Measurements from ENCODE around the gene GALNT14. TPM values are rescaled to one million over a fixed set of nuclear protein-coding genes. Genes with fewer than 3 reads are reported as not detected.
A peak's percentile ranks its signal among the peaks of the same experiment; 100 is the strongest.

The GALNT14 gene
- total RNA-seq, 1 experiment from 2014 or later: 6.0 TPM

GRCh38 chr2:30920511-30920910 is 217.7 kb downstream of the GALNT14 start:
- ChIA-PET CTCF (interaction anchor here (1.1 kb wide), 1 partner anchor 250 kb away, joined by 3 read pairs; no protein-coding TSS in a partner anchor), POLR2A (no interaction called here)

GRCh38 chr2:30915486-30915885 is 222.8 kb downstream of the GALNT14 start:
- no peak for TF ChIP-seq SMAD4 (CRISPR knock-in tag; IDR thresholded peaks at IDR 0.05)
- TF ChIP-seq CTCF (IDR thresholded peaks at IDR 0.05): peak; percentile 20; the same call in 1 of the 2 replicates
- no peak overlapping the region for H3K4me3 Mint-ChIP-seq
- no peaks in the 10 kb centered on the region for H3K27me3 Mint-ChIP-seq (ENCODE audit: low read depth)
- ChIA-PET POLR2A (interaction anchor here (0.7 kb wide), 1 partner anchor 12 kb away, joined by 3 read pairs; no protein-coding TSS in a partner anchor), CTCF (interaction anchor here (0.6 to 2.0 kb wide), 14 partner anchors 12 to 751 kb away, joined by 3 to 10 read pairs (median 4); no protein-coding TSS in a partner anchor)
- H3K4me1 Mint-ChIP-seq: peaks cover 6% of the 10 kb centered on the region
- no peaks in the 10 kb centered on the region for H3K9me3 Mint-ChIP-seq
- ATAC-seq (peak; percentile 97), DNase-seq (ENCODE audit: low spot score) (peak; percentile 70)
- peaks cover 9% of the 10 kb centered on the region; the same call in 1 of the 2 replicates for H3K36me3 Mint-ChIP-seq
- H3K27ac Mint-ChIP-seq: no peak overlapping the region

More at GRCh38 chr2:30920511-30920910, 217.7 kb downstream of the GALNT14 start:
- Mint-ChIP-seq H3K4me3 (no peak overlapping the region), H3K27me3 (ENCODE audit: low read depth) (no peaks in the 10 kb centered on the region), H3K9me3 (no peaks in the 10 kb centered on the region), H3K27ac (no peak overlapping the region), H3K36me3 (no peaks in the 10 kb centered on the region), H3K4me1 (peaks cover 16% of the 10 kb centered on the region)
- DNase-seq (ENCODE audit: low spot score): no peak
- ATAC-seq: no peak
- TF ChIP-seq ATF1 (CRISPR knock-in tag; IDR thresholded peaks at IDR 0.05) (no peak), KAT7 (CRISPR knock-in tag; IDR thresholded peaks at IDR 0.05; ENCODE audit: borderline replicate concordance) (no peak)

- peaks cover 3% of the 10 kb centered on the region; the same call in 1 of the 2 replicates for H3K9me3 Mint-ChIP-seq
- TF ChIP-seq ZNF423 (CRISPR knock-in tag; IDR thresholded peaks at IDR 0.05) (no peak), SMAD4 (CRISPR knock-in tag; IDR thresholded peaks at IDR 0.05) (no peak), E2F5 (CRISPR knock-in tag; IDR thresholded peaks at IDR 0.05) (no peak), E2F1 (CRISPR knock-in tag; IDR thresholded peaks at IDR 0.05) (no peak), SMAD3 (CRISPR knock-in tag; IDR thresholded peaks at IDR 0.05; ENCODE audit: borderline replicate concordance) (no peak), ZNF232 (CRISPR knock-in tag; IDR thresholded peaks at IDR 0.05) (no peak), JUN (CRISPR knock-in tag; IDR thresholded peaks at IDR 0.05) (no peak), GRHL2 (CRISPR knock-in tag; IDR thresholded peaks at IDR 0.05; ENCODE audit: insufficient replicate concordance, severe bottlenecking) (no peak), IRF2 (CRISPR knock-in tag; IDR thresholded peaks at IDR 0.05; ENCODE audit: borderline replicate concordance, low read depth) (no peak), ZNF138 (CRISPR knock-in tag; conservative IDR thresholded peaks at IDR 0.05) (no peak), JAZF1 (CRISPR knock-in tag; IDR thresholded peaks at IDR 0.05) (no peak), RELA (CRISPR knock-in tag; IDR thresholded peaks at IDR 0.05; ENCODE audit: borderline replicate concordance) (no peak), MLX (CRISPR knock-in tag; IDR thresholded peaks at IDR 0.05) (no peak)
- DNase-seq (ENCODE audit: low spot score): no peak
- peaks cover 6% of the 10 kb centered on the region for H3K4me1 Mint-ChIP-seq
- CTCF ChIA-PET: interaction anchor here (0.8 to 1.9 kb wide), 2 partner anchors 31 to 52 kb away, joined by 4 to 6 read pairs; no protein-coding TSS in a partner anchor
- H3K36me3 Mint-ChIP-seq: peaks cover 16% of the 10 kb centered on the region
- H3K27ac Mint-ChIP-seq: no peak overlapping the region
- POLR2A ChIA-PET: no interaction called here
- no peaks in the 10 kb centered on the region for H3K27me3 Mint-ChIP-seq (ENCODE audit: low read depth)
- ATAC-seq: no peak
- H3K4me3 Mint-ChIP-seq: no peak overlapping the region
These were observed 223.8 kb downstream of the GALNT14 start for GRCh38 chr2:30914456-30914855.
